HG03558 (cell line): ENCODE data around the gene CAPN8.
"Not testable (repeated sequence)": the region's sequence is repeated elsewhere in the genome, so short reads cannot be mapped to it uniquely, and the experiment has no call there.

Experiments
- ATAC-seq: cut with Tn5 transposase; IDR thresholded peaks from one replicate; pipeline ENCODE4 v1.9.1; 2021; ENCODE audit warnings: moderate number of reproducible peaks; ENCODE audit not compliant: unreplicated experiment; ENCODE audit errors: extremely low read depth

CAPN8 gene

GRCh38 chr1:223534677-223535076 is 130.8 kb downstream of the CAPN8 start:
- ATAC-seq = no peak

GRCh38 chr1:223533708-223534107 is 131.8 kb downstream of the CAPN8 start:
- no peak for ATAC-seq

- ATAC-seq = no peak
Measured at GRCh38 chr1:223531742-223532341, 133.7 kb downstream of the CAPN8 start.

GRCh38 chr1:223525957-223526356 is 139.5 kb downstream of the CAPN8 start:
- no peak for ATAC-seq

GRCh38 chr1:223525546-223525945 is 140.0 kb downstream of the CAPN8 start:
- no peak for ATAC-seq

GRCh38 chr1:223524930-223525451 is 140.5 kb downstream of the CAPN8 start:
- ATAC-seq = no peak

- no peak for ATAC-seq
Measured at GRCh38 chr1:223521150-223521549, 144.4 kb downstream of the CAPN8 start.

GRCh38 chr1:223520200-223520599 is 145.3 kb downstream of the CAPN8 start:
- ATAC-seq = no peak

GRCh38 chr1:223519116-223519515 is 146.4 kb downstream of the CAPN8 start:
- no peak for ATAC-seq

GRCh38 chr1:223518553-223518952 is 146.9 kb downstream of the CAPN8 start:
- not testable (repeated sequence) for ATAC-seq

GRCh38 chr1:223515926-223516325 is 149.6 kb downstream of the CAPN8 start:
- ATAC-seq = no peak

- no peak for ATAC-seq
Measured at GRCh38 chr1:223515421-223515820, 150.1 kb downstream of the CAPN8 start.

- no peak for ATAC-seq
Measured at GRCh38 chr1:223514644-223515043, 150.9 kb downstream of the CAPN8 start.

- no peak for ATAC-seq
Measured at GRCh38 chr1:223513309-223513708, 152.2 kb downstream of the CAPN8 start.

GRCh38 chr1:223512057-223512456 is 153.4 kb downstream of the CAPN8 start:
- no peak for ATAC-seq

- ATAC-seq = no peak
Measured at GRCh38 chr1:223508796-223509195, 156.7 kb downstream of the CAPN8 start.

- ATAC-seq = no peak
Measured at GRCh38 chr1:223504741-223505140, 160.8 kb downstream of the CAPN8 start.

- no peak for ATAC-seq
Measured at GRCh38 chr1:223503348-223503747, 162.2 kb downstream of the CAPN8 start.

- ATAC-seq = no peak
Measured at GRCh38 chr1:223500560-223501425, 164.7 kb downstream of the CAPN8 start.

GRCh38 chr1:223496883-223497282 is 168.6 kb downstream of the CAPN8 start:
- ATAC-seq = no peak

GRCh38 chr1:223494926-223495645 is 170.4 kb downstream of the CAPN8 start:
- ATAC-seq = no peak
